GM12878 (cell line): ENCODE measurements around the gene EPHB2.

Experiments
- CEBPB ChIP-seq, 2 experiments: fragments of 150-350 bp in 1 of 2; IDR thresholded peaks; 2 replicates each; pipeline ENCODE4 v1.6.1; 2012 to 2014; ENCODE audit warnings: low read depth in 2 of 2, low read length in 2 of 2, borderline replicate concordance in 1 of 2, inconsistent platforms in 1 of 2
- CHD1 ChIP-seq: IDR thresholded peaks from 2 replicates; pipeline ENCODE4 v1.6.1; 2012; ENCODE audit warnings: low read depth, low read length, improper control_type of control experiment
- CREM ChIP-seq: IDR thresholded peaks from 2 replicates; pipeline ENCODE4 v1.6.1; 2014; ENCODE audit warnings: antibody characterized with exemption, low read depth
- IKZF2 ChIP-seq, 2 experiments: fragments of 450-650 bp; IDR thresholded peaks; 2 replicates each; pipeline ENCODE4 v1.6.1; 2017; ENCODE audit warnings: mild to moderate bottlenecking in 2 of 2, moderate library complexity in 2 of 2
- NR2C2 ChIP-seq: IDR thresholded peaks from 2 replicates; pipeline ENCODE4 v1.6.1; 2011; ENCODE audit warnings: borderline replicate concordance, low read depth; ENCODE audit not compliant: control insufficient read depth, insufficient read length
- POLR2A ChIP-seq: IDR thresholded peaks from 2 replicates; pipeline ENCODE4 v1.6.1; 2011; ENCODE audit warnings: low read depth, mild to moderate bottlenecking, low read length
- POLR2AphosphoS5 ChIP-seq: IDR thresholded peaks from 2 replicates; pipeline ENCODE4 v1.6.1; 2011; ENCODE audit warnings: mild to moderate bottlenecking, low read length, inconsistent platforms
- RAD21 ChIP-seq: IDR thresholded peaks from 2 replicates; pipeline ENCODE4 v1.6.1; 2011; ENCODE audit warnings: mild to moderate bottlenecking, low read depth, low read length, moderate library complexity; ENCODE audit not compliant: insufficient read depth
- RAD51 ChIP-seq: fragments of 450-650 bp; IDR thresholded peaks from 2 replicates; pipeline ENCODE4 v1.6.1; 2016; ENCODE audit warnings: moderate library complexity, mild to moderate bottlenecking, inconsistent platforms
- SUZ12 ChIP-seq: fragments of 200-600 bp; sonication (generic); IDR thresholded peaks from one replicate; pipeline ENCODE4 v1.6.1; 2018; ENCODE audit warnings: antibody characterized with exemption, mild to moderate bottlenecking; ENCODE audit not compliant: unreplicated experiment
- USF2 ChIP-seq: IDR thresholded peaks from 2 replicates; pipeline ENCODE4 v1.6.1; 2011; ENCODE audit warnings: low read depth, low read length, improper control_type of control experiment, borderline replicate concordance
- TF ChIP-seq, protein P1 (sequence below), 3 experiments: IDR thresholded peaks in 2 of 3; conservative IDR thresholded peaks in 1 of 3; 2 replicates each; pipeline ENCODE4 v1.5.1; 2011; ENCODE audit warnings: low read depth in 3 of 3, low read length in 3 of 3, mild to moderate bottlenecking in 3 of 3, control low read depth in 2 of 3, moderate library complexity in 2 of 3, inconsistent platforms in 1 of 3, mixed read lengths in 1 of 3; ENCODE audit not compliant: control insufficient read depth in 2 of 3, insufficient read depth in 1 of 3; ENCODE audit errors: extremely low read depth in 1 of 3
- TF ChIP-seq, protein P2 (sequence below): fragments of 450-650 bp; IDR thresholded peaks from 2 replicates; pipeline ENCODE4 v1.6.1; 2017; ENCODE audit warnings: mild to moderate bottlenecking, moderate library complexity
- TF ChIP-seq, protein P3 (sequence below): IDR thresholded peaks from 2 replicates; pipeline ENCODE4 v1.6.1; 2012; ENCODE audit warnings: mild to moderate bottlenecking, low read depth, low read length

GRCh38 chr1:22747021-22747734, 36.5 kb downstream of the EPHB2 start:
- TF ChIP-seq USF2 (no peak), POLR2A (no peak), NR2C2 (no peak), CEBPB (IDR thresholded peaks at IDR 0.05; ENCODE audit: borderline replicate concordance in 1 of 2, low read depth in 2 of 2, low read length in 2 of 2) (no peak), IKZF2 (IDR thresholded peaks at IDR 0.05) (no peak), POLR2AphosphoS5 (no peak), SUZ12 (no peak), CHD1 (no peak), RAD21 (no peak), RAD51 (no peak), CREM (no peak)
- TF ChIP-seq, protein P1, sequence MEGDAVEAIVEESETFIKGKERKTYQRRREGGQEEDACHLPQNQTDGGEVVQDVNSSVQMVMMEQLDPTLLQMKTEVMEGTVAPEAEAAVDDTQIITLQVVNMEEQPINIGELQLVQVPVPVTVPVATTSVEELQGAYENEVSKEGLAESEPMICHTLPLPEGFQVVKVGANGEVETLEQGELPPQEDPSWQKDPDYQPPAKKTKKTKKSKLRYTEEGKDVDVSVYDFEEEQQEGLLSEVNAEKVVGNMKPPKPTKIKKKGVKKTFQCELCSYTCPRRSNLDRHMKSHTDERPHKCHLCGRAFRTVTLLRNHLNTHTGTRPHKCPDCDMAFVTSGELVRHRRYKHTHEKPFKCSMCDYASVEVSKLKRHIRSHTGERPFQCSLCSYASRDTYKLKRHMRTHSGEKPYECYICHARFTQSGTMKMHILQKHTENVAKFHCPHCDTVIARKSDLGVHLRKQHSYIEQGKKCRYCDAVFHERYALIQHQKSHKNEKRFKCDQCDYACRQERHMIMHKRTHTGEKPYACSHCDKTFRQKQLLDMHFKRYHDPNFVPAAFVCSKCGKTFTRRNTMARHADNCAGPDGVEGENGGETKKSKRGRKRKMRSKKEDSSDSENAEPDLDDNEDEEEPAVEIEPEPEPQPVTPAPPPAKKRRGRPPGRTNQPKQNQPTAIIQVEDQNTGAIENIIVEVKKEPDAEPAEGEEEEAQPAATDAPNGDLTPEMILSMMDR (IDR thresholded peaks at IDR 0.05 in 2 of 3, conservative IDR thresholded peaks at IDR 0.05 in 1 of 3; ENCODE audit: control insufficient read depth in 2 of 3, extremely low read depth in 1 of 3, insufficient read depth in 1 of 3, low read depth in 3 of 3, low read length in 3 of 3), result no peak
- TF ChIP-seq, protein P2, sequence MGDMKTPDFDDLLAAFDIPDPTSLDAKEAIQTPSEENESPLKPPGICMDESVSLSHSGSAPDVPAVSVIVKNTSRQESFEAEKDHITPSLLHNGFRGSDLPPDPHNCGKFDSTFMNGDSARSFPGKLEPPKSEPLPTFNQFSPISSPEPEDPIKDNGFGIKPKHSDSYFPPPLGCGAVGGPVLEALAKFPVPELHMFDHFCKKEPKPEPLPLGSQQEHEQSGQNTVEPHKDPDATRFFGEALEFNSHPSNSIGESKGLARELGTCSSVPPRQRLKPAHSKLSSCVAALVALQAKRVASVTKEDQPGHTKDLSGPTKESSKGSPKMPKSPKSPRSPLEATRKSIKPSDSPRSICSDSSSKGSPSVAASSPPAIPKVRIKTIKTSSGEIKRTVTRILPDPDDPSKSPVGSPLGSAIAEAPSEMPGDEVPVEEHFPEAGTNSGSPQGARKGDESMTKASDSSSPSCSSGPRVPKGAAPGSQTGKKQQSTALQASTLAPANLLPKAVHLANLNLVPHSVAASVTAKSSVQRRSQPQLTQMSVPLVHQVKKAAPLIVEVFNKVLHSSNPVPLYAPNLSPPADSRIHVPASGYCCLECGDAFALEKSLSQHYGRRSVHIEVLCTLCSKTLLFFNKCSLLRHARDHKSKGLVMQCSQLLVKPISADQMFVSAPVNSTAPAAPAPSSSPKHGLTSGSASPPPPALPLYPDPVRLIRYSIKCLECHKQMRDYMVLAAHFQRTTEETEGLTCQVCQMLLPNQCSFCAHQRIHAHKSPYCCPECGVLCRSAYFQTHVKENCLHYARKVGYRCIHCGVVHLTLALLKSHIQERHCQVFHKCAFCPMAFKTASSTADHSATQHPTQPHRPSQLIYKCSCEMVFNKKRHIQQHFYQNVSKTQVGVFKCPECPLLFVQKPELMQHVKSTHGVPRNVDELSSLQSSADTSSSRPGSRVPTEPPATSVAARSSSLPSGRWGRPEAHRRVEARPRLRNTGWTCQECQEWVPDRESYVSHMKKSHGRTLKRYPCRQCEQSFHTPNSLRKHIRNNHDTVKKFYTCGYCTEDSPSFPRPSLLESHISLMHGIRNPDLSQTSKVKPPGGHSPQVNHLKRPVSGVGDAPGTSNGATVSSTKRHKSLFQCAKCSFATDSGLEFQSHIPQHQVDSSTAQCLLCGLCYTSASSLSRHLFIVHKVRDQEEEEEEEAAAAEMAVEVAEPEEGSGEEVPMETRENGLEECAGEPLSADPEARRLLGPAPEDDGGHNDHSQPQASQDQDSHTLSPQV, result no peak
- TF ChIP-seq, protein P3, sequence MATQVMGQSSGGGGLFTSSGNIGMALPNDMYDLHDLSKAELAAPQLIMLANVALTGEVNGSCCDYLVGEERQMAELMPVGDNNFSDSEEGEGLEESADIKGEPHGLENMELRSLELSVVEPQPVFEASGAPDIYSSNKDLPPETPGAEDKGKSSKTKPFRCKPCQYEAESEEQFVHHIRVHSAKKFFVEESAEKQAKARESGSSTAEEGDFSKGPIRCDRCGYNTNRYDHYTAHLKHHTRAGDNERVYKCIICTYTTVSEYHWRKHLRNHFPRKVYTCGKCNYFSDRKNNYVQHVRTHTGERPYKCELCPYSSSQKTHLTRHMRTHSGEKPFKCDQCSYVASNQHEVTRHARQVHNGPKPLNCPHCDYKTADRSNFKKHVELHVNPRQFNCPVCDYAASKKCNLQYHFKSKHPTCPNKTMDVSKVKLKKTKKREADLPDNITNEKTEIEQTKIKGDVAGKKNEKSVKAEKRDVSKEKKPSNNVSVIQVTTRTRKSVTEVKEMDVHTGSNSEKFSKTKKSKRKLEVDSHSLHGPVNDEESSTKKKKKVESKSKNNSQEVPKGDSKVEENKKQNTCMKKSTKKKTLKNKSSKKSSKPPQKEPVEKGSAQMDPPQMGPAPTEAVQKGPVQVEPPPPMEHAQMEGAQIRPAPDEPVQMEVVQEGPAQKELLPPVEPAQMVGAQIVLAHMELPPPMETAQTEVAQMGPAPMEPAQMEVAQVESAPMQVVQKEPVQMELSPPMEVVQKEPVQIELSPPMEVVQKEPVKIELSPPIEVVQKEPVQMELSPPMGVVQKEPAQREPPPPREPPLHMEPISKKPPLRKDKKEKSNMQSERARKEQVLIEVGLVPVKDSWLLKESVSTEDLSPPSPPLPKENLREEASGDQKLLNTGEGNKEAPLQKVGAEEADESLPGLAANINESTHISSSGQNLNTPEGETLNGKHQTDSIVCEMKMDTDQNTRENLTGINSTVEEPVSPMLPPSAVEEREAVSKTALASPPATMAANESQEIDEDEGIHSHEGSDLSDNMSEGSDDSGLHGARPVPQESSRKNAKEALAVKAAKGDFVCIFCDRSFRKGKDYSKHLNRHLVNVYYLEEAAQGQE, result no peak
